PC-3 (cell line): Measurements from ENCODE around the gene GPHA2.

ENCODE experiments used
- EZH2 ChIP-seq: fragments of 300-600 bp; sonication (generic); IDR thresholded peaks from one replicate; pipeline ENCODE4 v1.6.1; 2017; ENCODE audit warnings: antibody characterized with exemption, mild to moderate bottlenecking, low read length; ENCODE audit not compliant: unreplicated experiment
- EZH2phosphoT487 ChIP-seq: fragments of 300-600 bp; sonication (generic); IDR thresholded peaks from 2 replicates; pipeline ENCODE4 v1.6.1; 2018; ENCODE audit warnings: mild to moderate bottlenecking, antibody characterized with exemption, low read length, borderline replicate concordance
- TF ChIP-seq, protein P1 (sequence below): fragments of 300-600 bp; sonication (generic); conservative IDR thresholded peaks from 2 replicates; pipeline ENCODE4 v1.5.1; 2017; ENCODE audit warnings: antibody characterized with exemption, low read depth, mild to moderate bottlenecking, low read length

- no peak for TF ChIP-seq EZH2
- TF ChIP-seq, protein P1, sequence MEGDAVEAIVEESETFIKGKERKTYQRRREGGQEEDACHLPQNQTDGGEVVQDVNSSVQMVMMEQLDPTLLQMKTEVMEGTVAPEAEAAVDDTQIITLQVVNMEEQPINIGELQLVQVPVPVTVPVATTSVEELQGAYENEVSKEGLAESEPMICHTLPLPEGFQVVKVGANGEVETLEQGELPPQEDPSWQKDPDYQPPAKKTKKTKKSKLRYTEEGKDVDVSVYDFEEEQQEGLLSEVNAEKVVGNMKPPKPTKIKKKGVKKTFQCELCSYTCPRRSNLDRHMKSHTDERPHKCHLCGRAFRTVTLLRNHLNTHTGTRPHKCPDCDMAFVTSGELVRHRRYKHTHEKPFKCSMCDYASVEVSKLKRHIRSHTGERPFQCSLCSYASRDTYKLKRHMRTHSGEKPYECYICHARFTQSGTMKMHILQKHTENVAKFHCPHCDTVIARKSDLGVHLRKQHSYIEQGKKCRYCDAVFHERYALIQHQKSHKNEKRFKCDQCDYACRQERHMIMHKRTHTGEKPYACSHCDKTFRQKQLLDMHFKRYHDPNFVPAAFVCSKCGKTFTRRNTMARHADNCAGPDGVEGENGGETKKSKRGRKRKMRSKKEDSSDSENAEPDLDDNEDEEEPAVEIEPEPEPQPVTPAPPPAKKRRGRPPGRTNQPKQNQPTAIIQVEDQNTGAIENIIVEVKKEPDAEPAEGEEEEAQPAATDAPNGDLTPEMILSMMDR, result no peak
- TF ChIP-seq EZH2phosphoT487, result no peak
These were observed 11.5 kb downstream of the GPHA2 start, which contains the start of gene PPP2R5B for GRCh38 chr11:64923944-64924909.
